H1 (cell line): ENCODE results near the gene NRN1. TPM values are rescaled to one million over a fixed set of nuclear protein-coding genes. Genes with fewer than 3 reads are reported as not detected.

Experiments
- BCL11A ChIP-seq, 2 experiments: IDR thresholded peaks; one replicate each; pipeline ENCODE4 v1.6.1; 2011; ENCODE audit warnings: low read depth in 2 of 2, low read length in 2 of 2, mild to moderate bottlenecking in 2 of 2
- CBX8 ChIP-seq: fragments of 300-800, 300-1000 bp; sonication (generic); IDR thresholded peaks from 2 replicates; pipeline ENCODE4 v1.7.1; 2016; ENCODE audit warnings: low read depth, low read length, borderline replicate concordance
- CHD2 ChIP-seq: IDR thresholded peaks from 2 replicates; pipeline ENCODE4 v1.6.1; 2012; ENCODE audit warnings: low read length, improper control_type of control experiment
- EZH2 ChIP-seq: fragments of 200-600 bp; sonication (generic); IDR thresholded peaks from 2 replicates; pipeline ENCODE4 v1.7.1; 2012; ENCODE audit warnings: low read depth, mild to moderate bottlenecking, moderate library complexity, low read length, inconsistent platforms; ENCODE audit not compliant: severe bottlenecking
- NRF1 ChIP-seq: IDR thresholded peaks from 2 replicates; pipeline ENCODE4 v1.6.1; 2011; ENCODE audit warnings: mild to moderate bottlenecking, low read depth, low read length, improper control_type of control experiment
- SAP30 ChIP-seq: fragments of 300-600 bp; sonication (generic); IDR thresholded peaks from 2 replicates; pipeline ENCODE4 v1.7.1; 2012; ENCODE audit warnings: low read length, moderate library complexity, mild to moderate bottlenecking, inconsistent platforms; ENCODE audit not compliant: insufficient read depth, insufficient replicate concordance
- SP1 ChIP-seq: IDR thresholded peaks from 2 replicates; pipeline ENCODE4 v1.6.1; 2011; ENCODE audit warnings: low read depth, low read length
- TCF12 ChIP-seq: IDR thresholded peaks from 2 replicates; pipeline ENCODE4 v1.6.1; 2011; ENCODE audit warnings: low read depth, mild to moderate bottlenecking, low read length
- polyA plus RNA-seq, 7 experiments: library from polyadenylated mRNA; depleted of rRNA in 3 of 7; stranded (reverse) in 5 of 7; unstranded in 2 of 7; fragments of >200 nt in 5 of 7; fragments of 200-250 nt in 2 of 7; gene quantifications; 1 replicate in 5 of 7; 2 replicates in 1 of 7; 4 replicates in 1 of 7; pipeline versions ENCODE4 v1.2.1 to v1.2.3, GENCODE V29; 2011 to 2013; ENCODE audit warnings: missing spikeins in 2 of 7, mixed read lengths in 2 of 7
- total RNA-seq: library from RNA; stranded (reverse); fragmentation: NEBNext Ultra II Directional; extraction: Animal tissue kit (Norgen Biotek cat#: 25700); gene quantifications from 2 replicates; pipeline ENCODE4 v1.2.1, GENCODE V29; 2021
- TF ChIP-seq, protein P1 (sequence below): fragments of 300-600 bp; sonication (generic); IDR thresholded peaks from 2 replicates; pipeline ENCODE4 v1.7.1; 2012; ENCODE audit warnings: low read length, moderate library complexity, mild to moderate bottlenecking, inconsistent platforms; ENCODE audit not compliant: insufficient replicate concordance

Gene NRN1
- total and polyA plus RNA-seq, 2 of the 8 experiments (the other 6 are each of a cell fraction or from before 2014, with no cell fraction given): 0.06 to 0.26 TPM

DNA sequence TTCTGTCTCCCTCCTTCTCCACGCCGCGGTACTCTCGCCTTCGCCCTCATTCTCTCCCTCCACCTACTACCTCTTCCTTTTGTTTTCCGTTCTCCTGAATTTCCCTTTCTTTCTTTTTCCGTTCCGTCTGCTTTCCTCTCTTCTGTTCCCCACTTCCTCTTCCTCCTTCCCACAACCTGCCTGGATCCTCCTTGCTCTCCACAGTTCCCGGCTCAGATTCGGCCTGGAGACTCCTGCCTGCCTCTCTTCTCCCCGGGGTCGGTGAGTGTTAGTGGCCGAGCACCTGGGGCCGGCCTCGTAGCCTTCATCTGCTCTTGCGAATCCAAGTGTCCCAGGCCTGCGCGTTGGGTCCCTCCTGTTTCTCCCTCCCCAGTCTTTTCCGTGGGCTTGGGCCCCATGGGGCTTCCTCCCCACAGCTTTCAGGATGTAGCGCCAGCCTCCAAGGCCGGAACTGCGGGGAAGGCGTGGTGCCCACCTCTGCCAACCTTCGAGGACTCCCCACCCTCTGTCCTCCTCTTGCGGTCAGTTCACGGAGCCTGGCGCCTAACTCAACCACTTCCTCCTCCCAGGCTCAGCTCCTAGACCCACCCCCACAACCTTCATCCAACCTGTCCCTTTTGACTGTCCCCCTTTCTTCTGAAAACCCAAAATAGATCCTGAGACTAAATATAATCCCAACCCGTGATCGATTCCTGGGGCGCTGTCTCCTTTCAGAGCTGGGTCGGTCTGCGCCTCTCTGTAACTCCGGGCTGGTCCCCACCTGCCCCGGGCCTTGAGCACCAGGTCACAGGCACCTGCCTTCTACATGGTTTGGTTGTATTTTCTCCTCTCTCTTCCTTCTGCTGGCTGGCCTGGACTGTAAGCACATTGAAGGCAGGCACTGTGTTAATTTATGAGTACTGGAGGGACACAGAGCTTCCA, 6.8 kb downstream of the NRN1 start (continued):
- TF ChIP-seq SAP30 (no peak), TCF12 (no peak), BCL11A (IDR thresholded peaks at IDR 0.05; ENCODE audit: low read depth in 2 of 2, low read length in 2 of 2) (no peak), EZH2 (peak; percentile 78), CBX8 (no peak), NRF1 (no peak), CHD2 (no peak), SP1 (0 out of 2 replicates have a peak, but pooled peaks have one; percentile 2)
- TF ChIP-seq, protein P1, sequence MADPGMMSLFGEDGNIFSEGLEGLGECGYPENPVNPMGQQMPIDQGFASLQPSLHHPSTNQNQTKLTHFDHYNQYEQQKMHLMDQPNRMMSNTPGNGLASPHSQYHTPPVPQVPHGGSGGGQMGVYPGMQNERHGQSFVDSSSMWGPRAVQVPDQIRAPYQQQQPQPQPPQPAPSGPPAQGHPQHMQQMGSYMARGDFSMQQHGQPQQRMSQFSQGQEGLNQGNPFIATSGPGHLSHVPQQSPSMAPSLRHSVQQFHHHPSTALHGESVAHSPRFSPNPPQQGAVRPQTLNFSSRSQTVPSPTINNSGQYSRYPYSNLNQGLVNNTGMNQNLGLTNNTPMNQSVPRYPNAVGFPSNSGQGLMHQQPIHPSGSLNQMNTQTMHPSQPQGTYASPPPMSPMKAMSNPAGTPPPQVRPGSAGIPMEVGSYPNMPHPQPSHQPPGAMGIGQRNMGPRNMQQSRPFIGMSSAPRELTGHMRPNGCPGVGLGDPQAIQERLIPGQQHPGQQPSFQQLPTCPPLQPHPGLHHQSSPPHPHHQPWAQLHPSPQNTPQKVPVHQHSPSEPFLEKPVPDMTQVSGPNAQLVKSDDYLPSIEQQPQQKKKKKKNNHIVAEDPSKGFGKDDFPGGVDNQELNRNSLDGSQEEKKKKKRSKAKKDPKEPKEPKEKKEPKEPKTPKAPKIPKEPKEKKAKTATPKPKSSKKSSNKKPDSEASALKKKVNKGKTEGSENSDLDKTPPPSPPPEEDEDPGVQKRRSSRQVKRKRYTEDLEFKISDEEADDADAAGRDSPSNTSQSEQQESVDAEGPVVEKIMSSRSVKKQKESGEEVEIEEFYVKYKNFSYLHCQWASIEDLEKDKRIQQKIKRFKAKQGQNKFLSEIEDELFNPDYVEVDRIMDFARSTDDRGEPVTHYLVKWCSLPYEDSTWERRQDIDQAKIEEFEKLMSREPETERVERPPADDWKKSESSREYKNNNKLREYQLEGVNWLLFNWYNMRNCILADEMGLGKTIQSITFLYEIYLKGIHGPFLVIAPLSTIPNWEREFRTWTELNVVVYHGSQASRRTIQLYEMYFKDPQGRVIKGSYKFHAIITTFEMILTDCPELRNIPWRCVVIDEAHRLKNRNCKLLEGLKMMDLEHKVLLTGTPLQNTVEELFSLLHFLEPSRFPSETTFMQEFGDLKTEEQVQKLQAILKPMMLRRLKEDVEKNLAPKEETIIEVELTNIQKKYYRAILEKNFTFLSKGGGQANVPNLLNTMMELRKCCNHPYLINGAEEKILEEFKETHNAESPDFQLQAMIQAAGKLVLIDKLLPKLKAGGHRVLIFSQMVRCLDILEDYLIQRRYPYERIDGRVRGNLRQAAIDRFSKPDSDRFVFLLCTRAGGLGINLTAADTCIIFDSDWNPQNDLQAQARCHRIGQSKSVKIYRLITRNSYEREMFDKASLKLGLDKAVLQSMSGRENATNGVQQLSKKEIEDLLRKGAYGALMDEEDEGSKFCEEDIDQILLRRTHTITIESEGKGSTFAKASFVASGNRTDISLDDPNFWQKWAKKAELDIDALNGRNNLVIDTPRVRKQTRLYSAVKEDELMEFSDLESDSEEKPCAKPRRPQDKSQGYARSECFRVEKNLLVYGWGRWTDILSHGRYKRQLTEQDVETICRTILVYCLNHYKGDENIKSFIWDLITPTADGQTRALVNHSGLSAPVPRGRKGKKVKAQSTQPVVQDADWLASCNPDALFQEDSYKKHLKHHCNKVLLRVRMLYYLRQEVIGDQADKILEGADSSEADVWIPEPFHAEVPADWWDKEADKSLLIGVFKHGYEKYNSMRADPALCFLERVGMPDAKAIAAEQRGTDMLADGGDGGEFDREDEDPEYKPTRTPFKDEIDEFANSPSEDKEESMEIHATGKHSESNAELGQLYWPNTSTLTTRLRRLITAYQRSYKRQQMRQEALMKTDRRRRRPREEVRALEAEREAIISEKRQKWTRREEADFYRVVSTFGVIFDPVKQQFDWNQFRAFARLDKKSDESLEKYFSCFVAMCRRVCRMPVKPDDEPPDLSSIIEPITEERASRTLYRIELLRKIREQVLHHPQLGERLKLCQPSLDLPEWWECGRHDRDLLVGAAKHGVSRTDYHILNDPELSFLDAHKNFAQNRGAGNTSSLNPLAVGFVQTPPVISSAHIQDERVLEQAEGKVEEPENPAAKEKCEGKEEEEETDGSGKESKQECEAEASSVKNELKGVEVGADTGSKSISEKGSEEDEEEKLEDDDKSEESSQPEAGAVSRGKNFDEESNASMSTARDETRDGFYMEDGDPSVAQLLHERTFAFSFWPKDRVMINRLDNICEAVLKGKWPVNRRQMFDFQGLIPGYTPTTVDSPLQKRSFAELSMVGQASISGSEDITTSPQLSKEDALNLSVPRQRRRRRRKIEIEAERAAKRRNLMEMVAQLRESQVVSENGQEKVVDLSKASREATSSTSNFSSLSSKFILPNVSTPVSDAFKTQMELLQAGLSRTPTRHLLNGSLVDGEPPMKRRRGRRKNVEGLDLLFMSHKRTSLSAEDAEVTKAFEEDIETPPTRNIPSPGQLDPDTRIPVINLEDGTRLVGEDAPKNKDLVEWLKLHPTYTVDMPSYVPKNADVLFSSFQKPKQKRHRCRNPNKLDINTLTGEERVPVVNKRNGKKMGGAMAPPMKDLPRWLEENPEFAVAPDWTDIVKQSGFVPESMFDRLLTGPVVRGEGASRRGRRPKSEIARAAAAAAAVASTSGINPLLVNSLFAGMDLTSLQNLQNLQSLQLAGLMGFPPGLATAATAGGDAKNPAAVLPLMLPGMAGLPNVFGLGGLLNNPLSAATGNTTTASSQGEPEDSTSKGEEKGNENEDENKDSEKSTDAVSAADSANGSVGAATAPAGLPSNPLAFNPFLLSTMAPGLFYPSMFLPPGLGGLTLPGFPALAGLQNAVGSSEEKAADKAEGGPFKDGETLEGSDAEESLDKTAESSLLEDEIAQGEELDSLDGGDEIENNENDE: no peak
